Measurements from ENCODE around the gene BLTP3A. TPM values are rescaled to one million over a fixed set of nuclear protein-coding genes. Genes with fewer than 3 reads are reported as not detected.
"Not testable (repeated sequence)": the region's sequence is repeated elsewhere in the genome, so short reads cannot be mapped to it uniquely, and the experiment has no call there.

Gene BLTP3A
- total RNA-seq, 1 donor from 2014 or later = 19.6 TPM

DNA sequence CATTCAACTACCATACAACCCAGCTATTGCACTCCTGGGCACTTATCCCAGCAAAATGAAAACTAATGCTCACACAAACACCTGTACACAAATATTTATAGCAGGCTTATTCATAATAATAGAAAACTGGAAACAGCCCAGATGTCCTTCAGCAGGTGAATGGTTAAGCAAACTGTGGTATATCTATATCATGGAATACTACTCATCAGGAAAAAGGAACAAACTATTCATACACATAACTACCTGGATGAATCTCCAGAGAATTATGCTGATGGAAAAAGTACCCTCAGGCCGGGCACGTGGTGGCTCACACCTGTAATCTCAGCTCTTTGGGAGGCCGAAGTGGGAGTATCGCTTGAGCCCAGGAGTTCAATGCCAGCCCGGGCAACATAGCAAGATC is 3.8 kb upstream of the BLTP3A start:
- no peak for DNase-seq
- intact Hi-C loops (cut with micrococcal nuclease) = no loop called here
- no peak for ATAC-seq

- peak; percentile 67 for ATAC-seq
- intact Hi-C loops (cut with micrococcal nuclease) = no loop called here
- DNase-seq = peak; percentile 76
These were observed 651 bp upstream of the BLTP3A start for GRCh38 chr6:34791164-34791700.

- ATAC-seq = peak; percentile 35
- DNase-seq = no peak
- intact Hi-C loops (cut with micrococcal nuclease) = no loop called here
These were observed 970 bp downstream of the BLTP3A start for GRCh38 chr6:34792605-34793500.

- intact Hi-C loops (cut with micrococcal nuclease) = no loop called here
- DNase-seq (no peak), ATAC-seq (no peak)
These were observed 2.0 kb downstream of the BLTP3A start for GRCh38 chr6:34793877-34794276.

- intact Hi-C loops (cut with micrococcal nuclease) = no loop called here
- ATAC-seq (no peak), DNase-seq (no peak)
These were observed 4.0 kb downstream of the BLTP3A start for GRCh38 chr6:34795836-34796425.

DNA sequence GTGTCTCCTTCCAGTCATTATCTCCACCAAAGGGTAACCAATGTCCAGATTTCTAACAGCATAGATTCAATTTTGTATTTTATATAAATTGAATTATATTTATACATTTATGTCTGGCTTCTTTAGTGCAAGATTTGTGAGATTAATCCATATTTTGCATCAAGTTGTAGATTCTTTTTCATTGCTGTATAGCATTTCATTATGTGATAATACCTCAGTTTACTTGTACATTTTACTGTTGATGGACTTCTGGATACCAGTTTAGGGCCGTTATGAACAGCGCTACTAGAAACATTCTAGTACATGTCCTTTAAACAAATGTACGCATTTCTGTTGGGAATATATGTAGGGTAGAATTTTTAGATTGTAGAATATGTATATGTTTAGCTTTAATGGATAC is 6.2 kb downstream of the BLTP3A start:
- DNase-seq = no peak
- ATAC-seq = no peak
- intact Hi-C loops (cut with micrococcal nuclease) = no loop called here

GRCh38 chr6:34799547-34799946 is 7.7 kb downstream of the BLTP3A start:
- no peak for DNase-seq
- intact Hi-C loops (cut with micrococcal nuclease) = no loop called here
- ATAC-seq = no peak

DNA sequence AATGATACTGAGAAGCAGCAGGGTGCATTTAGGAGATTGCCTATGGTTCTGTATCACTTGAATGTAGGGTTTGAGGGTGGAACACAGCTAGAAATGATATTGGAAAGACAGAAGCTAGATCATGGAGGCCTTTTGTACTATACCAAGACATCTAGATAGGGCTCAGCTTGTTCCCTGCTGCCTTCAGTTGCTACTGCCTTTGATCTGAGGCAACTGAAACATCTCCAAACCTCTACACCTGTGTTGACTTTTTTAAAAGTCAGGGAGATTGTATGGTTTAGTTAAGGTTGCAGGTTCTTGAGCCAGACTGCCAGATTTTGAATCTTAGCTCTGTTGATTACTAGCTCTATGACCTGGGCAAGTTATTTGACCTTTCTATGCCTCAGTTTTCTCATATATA is 12.7 kb downstream of the BLTP3A start:
- DNase-seq (no peak), ATAC-seq (no peak)
- intact Hi-C loops (cut with micrococcal nuclease) = no loop called here

DNA sequence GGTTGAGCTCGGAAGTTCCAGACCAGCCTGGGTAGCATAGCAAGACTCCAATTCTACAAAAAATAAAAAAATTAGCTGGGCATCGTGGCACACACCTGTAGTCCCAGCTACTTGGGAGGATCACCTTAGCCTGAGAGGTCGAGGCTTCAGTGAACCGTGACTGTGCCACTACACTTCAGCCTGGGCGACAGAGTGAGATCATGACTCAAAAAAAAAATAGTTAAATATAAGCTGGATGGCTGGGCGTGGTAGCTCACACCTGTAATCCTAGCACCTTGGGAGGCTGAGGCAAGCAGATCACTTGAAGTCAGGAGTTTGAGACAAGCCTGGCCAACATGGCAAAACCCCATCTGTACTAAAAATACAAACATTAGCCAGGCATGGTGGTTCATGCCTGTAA is 13.2 kb downstream of the BLTP3A start:
- intact Hi-C loops (cut with micrococcal nuclease); DNase-seq; ATAC-seq: not testable (repeated sequence)

DNA sequence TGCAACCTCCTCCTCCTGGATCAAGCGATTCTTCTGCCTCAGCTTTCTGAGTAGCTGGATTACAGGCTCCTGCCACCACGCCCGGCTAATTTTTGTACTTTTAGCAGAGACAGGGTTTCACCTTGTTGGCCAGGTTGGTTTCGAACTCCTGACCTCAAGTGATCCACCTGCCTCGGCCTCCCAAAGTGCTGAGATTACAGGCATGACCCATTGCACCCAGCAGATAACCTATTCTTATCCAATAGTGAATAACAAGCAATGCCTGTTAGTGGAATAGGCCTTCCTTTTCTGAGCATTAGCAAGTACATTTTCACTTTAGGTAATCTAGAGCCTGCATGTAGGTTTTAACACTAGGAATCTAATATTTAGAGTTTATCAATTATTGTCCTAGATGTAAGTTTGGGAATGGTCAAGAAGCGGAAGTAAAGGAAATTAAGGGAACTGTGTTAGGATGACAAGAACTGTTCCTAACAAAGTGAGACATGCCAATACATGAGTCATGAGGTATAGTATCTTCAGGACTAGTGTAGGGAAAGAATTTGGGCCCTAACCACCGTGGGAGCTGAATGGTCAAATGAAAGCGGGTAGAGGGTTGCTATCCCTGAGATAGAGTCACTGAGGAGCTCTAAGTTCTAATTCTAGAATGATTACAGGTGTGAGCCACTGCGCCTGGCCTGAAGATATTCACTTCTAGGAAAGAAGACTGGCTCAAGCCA is 15.0 kb downstream of the BLTP3A start:
- peak; percentile 56 for ATAC-seq
- intact Hi-C loops (cut with micrococcal nuclease) = no loop called here
- DNase-seq = no peak

DNA sequence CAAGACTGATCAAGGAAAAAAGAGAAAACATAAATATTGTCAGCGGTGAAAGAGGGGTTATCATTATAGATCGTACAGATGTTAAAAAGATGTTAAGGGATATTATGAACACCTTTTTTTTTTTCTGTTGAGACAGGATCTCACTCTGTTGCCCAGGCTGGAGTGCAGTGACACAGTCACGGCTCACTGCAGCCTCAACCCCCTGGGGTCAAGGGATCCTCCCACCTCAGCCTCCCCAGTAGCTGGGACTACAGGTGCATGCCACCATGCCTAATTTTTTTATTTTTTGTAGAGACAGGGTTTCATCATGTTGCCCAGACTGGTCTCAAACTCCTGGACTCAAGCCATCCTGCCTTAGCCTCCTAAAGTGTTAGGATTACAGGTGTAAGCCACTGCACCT is 16.6 kb downstream of the BLTP3A start:
- DNase-seq; ATAC-seq; intact Hi-C loops (cut with micrococcal nuclease): not testable (repeated sequence)

DNA sequence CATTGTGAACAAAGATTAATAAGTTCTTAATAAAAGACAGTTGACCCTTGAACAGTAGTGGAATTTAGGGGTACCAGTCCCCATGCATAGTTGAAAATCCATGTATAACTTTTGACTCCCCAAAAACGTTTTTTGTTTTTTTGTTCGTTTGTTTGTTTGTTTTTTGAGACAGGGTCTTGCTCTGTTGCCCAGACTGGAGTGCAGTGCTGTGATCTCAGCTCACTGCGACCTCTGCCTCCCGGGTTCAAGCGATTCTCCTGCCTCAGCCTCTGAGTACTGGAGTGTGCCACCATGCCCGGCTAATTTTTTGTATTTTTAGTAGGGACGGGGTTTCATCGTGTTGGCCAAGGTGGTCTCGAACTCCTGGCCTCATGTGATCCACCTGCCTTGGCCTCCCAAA is 17.5 kb downstream of the BLTP3A start:
- DNase-seq; ATAC-seq; intact Hi-C loops (cut with micrococcal nuclease): not testable (repeated sequence)

- DNase-seq = no peak
- intact Hi-C loops (cut with micrococcal nuclease) = no loop called here
- no peak for ATAC-seq
These were observed 18.4 kb downstream of the BLTP3A start for GRCh38 chr6:34810017-34810882.

DNA sequence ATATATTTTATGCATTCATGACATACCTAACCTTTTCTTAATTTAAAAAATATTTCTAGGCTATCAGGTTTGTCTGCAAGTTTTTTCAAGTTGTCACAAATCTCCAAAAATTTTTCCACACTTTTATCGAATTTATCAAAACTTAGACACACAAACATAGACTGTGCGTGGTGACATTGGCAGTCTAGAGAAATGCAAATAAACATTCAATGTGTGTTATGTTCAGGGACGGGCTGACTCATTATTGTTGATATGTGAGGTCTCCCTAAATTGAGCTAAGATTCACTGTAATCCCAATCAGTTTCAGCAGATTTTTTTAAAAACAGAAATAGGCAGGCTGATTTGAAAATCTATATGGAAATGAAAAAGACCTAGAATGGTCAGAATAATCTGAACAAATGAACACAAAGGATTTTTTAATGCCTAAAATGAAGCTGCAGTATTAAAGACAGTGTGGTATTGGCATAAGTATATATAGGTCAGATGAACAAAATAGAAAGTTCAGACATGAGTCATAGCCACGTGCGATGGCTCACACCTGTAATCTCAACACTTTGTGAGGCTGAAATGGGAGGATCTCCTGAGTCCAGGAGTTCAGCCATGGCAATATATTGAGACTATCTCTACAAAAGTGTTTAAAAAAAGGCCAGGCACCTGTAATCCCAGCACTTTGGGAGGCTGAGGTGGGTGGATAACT is 19.2 kb downstream of the BLTP3A start:
- no peak for DNase-seq
- intact Hi-C loops (cut with micrococcal nuclease) = no loop called here
- peak; percentile 41 for ATAC-seq

DNA sequence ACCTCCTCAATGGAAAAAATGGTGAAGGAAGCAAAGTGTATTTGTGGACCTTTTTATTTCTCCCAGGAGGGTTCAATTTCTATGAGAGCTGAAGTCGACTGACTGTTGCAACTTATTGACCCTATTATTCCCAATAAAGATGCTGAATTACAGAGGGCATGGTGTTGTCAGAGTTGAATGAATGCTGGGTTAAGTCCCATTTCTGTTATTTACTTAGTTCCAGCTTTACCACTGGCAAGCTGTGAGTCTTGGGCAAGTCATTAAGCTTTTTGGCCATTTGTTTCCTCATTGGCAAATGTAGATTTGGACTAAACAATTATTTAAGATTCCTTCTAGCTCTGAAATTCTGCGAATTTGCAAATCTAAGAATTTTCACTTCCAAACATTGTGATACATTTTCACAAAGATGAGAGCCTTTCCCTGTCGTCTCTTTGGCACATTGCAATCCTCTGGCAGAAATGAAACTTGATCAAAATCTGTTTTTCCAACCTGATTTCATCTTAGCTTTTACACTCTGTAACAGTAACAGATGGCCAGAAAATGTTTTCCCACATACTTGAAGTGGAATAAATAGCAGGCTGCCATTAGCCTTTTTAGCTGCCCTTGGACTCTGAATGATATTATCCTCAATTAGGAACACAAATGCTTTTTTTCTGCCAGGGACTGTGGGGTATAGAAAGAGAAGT is 21.3 kb downstream of the BLTP3A start:
- peak; percentile 28 for ATAC-seq
- intact Hi-C loops (cut with micrococcal nuclease) = no loop called here
- no peak for DNase-seq

DNA sequence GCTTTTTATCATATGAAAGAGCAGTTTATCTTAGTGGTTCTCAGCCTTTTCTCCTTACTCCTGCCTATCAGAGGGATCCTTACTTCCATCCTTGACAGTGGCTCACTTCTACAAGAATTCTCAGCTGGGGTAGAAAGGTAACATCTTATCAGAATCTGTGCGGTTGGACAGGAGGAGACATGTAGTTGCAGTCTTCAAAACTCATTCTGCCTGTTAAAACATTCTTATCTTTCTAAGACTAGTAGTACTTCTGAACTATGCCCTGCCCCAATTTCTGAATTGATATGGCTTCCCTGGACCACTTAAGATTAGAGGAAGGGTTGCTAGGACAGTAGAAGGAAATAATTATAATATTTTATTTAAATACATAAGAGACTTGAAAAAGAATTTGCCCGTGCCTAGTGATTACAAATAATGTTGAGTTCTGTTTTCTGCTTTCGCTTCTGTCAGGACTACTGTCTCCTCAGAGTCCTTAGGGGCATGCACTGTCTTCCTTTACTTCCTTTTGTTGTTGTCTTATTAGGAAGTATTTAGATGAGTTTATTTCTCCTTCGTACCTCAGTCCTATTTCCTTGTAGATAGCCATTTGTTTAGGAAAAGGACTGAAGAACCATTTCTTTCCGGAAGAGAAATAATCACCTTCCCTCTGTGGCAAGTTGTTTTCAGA is 24.9 kb downstream of the BLTP3A start:
- intact Hi-C loops (cut with micrococcal nuclease) = no loop called here
- ATAC-seq (no peak), DNase-seq (no peak)

GRCh38 chr6:34817446-34817845 is 25.6 kb downstream of the BLTP3A start:
- intact Hi-C loops (cut with micrococcal nuclease) = no loop called here
- no peak for DNase-seq
- no peak for ATAC-seq

Measured in left ventricle myocardium superior (tissue), 1 donor.